ENCODE measurements around the gene TRIM14. TPM values are rescaled to one million over a fixed set of nuclear protein-coding genes. Genes with fewer than 3 reads are reported as not detected.
"Not testable (repeated sequence)": the region's sequence is repeated elsewhere in the genome, so short reads cannot be mapped to it uniquely, and the experiment has no call there.

Gene TRIM14
- total RNA-seq, 1 donor from 2014 or later: 12.8 TPM

DNA sequence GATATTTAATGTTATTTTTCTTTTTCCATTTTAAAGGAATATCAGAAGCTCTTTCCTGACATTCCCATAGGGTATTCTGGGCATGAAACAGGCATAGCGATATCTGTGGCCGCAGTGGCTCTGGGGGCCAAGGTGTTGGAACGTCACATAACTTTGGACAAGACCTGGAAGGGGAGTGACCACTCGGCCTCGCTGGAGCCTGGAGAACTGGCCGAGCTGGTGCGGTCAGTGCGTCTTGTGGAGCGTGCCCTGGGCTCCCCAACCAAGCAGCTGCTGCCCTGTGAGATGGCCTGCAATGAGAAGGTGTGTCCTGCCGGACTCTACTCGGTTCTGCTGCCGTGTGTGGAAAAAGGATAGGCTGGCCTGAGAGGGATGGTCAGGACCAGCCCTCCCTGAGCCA lies 38.2 kb downstream of the TRIM14 start:
- Mint-ChIP-seq H3K27ac (no peak overlapping the region), H3K4me1 (peaks cover 3% of the 10 kb centered on the region), H3K9me3 (no peaks in the 10 kb centered on the region), H3K36me3 (ENCODE audit: low read depth) (peaks cover 66% of the 10 kb centered on the region), H3K4me3 (no peak overlapping the region), H3K27me3 (no peaks in the 10 kb centered on the region)
- ChIA-PET POLR2A (no interaction called here), CTCF (no interaction called here)
- DNase-seq (no peak), ATAC-seq (ENCODE audit: low read depth) (no peak)
- TF ChIP-seq, protein P1, sequence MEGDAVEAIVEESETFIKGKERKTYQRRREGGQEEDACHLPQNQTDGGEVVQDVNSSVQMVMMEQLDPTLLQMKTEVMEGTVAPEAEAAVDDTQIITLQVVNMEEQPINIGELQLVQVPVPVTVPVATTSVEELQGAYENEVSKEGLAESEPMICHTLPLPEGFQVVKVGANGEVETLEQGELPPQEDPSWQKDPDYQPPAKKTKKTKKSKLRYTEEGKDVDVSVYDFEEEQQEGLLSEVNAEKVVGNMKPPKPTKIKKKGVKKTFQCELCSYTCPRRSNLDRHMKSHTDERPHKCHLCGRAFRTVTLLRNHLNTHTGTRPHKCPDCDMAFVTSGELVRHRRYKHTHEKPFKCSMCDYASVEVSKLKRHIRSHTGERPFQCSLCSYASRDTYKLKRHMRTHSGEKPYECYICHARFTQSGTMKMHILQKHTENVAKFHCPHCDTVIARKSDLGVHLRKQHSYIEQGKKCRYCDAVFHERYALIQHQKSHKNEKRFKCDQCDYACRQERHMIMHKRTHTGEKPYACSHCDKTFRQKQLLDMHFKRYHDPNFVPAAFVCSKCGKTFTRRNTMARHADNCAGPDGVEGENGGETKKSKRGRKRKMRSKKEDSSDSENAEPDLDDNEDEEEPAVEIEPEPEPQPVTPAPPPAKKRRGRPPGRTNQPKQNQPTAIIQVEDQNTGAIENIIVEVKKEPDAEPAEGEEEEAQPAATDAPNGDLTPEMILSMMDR (IDR thresholded peaks at IDR 0.05): no peak
- intact Hi-C loops (cut with micrococcal nuclease): no loop called here

DNA sequence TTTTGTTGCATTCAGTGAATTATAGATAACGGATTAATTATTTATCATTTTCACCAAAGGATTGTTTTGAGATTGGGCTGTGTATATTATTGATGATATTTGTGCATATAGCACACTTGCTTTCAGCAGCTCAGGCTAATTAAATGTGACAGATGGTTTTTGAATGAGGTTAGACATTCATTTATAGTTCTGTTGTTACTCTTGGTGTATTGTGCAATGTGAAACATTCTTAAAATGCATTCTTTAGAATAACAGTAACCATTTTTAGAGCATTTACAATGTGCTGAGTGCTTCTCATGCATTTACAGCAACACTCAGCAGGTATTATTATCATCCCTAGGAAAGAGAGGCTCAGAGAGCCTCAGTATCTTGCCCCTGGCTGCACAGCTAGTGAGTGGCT lies 38.7 kb downstream of the TRIM14 start:
- intact Hi-C loops (cut with micrococcal nuclease): no loop called here
- Mint-ChIP-seq H3K4me1 (no peaks in the 10 kb centered on the region), H3K9me3 (no peaks in the 10 kb centered on the region), H3K4me3 (no peak overlapping the region), H3K27me3 (no peaks in the 10 kb centered on the region), H3K36me3 (ENCODE audit: low read depth) (peaks cover 62% of the 10 kb centered on the region), H3K27ac (no peak overlapping the region)
- CTCF ChIA-PET: no interaction called here
- TF ChIP-seq, protein P1 (IDR thresholded peaks at IDR 0.05): no peak
- POLR2A ChIA-PET: no interaction called here
- ATAC-seq (ENCODE audit: low read depth) (no peak), DNase-seq (no peak)

DNA sequence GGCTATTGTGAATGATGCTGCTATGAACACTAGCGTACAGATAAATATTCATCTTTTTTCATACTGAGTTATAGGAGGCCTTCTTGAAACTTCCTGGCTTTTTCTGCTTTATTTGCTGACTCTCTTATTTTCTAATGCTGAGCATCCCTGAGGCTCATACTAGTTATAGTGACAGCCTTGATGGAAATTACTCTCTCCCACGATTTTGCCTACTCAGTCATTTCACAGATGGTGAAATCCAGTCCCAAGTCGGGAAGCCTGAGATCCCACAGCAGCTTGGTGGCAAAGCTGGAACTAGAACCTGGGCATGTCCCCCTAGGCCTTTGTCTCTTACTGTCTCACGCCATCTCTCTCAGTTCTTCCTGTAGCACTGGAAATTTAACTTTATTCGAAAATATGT lies 40.1 kb downstream of the TRIM14 start:
- peaks cover 6% of the 10 kb centered on the region for H3K4me1 Mint-ChIP-seq
- peaks cover 53% of the 10 kb centered on the region for H3K36me3 Mint-ChIP-seq (ENCODE audit: low read depth)
- ChIA-PET POLR2A (interaction anchor here (0.6 kb wide), 1 partner anchor 179 kb away, joined by 11 read pairs; no protein-coding TSS in a partner anchor), CTCF (interaction anchor here (1.3 kb wide), 1 partner anchor 185 kb away, joined by 4 read pairs; no protein-coding TSS in a partner anchor)
- intact Hi-C loops (cut with micrococcal nuclease): no loop called here
- no peak overlapping the region for H3K4me3 Mint-ChIP-seq
- H3K9me3 Mint-ChIP-seq: no peaks in the 10 kb centered on the region
- no peaks in the 10 kb centered on the region for H3K27me3 Mint-ChIP-seq
- no peak overlapping the region for H3K27ac Mint-ChIP-seq
- ATAC-seq (ENCODE audit: low read depth) (no peak), DNase-seq (no peak)
- TF ChIP-seq, protein P1 (IDR thresholded peaks at IDR 0.05): no peak

DNA sequence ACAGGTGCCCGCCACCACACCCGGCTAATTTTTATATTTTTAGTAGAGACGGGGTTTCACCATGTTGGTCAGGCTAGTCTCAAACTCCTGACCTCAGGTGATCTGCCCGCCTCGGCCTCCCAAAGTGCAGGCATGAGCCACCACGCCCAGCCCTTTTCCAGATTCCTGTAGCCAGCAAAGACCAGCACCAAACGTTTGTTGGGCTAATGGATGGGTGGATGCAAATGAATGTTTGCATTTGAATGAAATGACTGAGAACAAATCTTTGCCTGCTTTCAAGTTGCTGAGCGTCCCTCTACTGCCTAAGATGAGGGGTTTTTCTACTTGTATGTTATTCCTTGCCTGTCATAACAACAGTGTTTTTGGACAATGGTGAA lies 42.5 kb downstream of the TRIM14 start:
- POLR2A ChIA-PET: interaction anchor here (1.1 kb wide), 1 partner anchor 20 kb away, joined by 4 read pairs; the partner anchor contains the start of gene NANS
- H3K9me3 Mint-ChIP-seq; ATAC-seq (ENCODE audit: low read depth); DNase-seq; CTCF ChIA-PET; H3K27me3 Mint-ChIP-seq; intact Hi-C loops (cut with micrococcal nuclease); H3K4me1 Mint-ChIP-seq; H3K4me3 Mint-ChIP-seq; H3K27ac Mint-ChIP-seq: not testable (repeated sequence)
- H3K36me3 Mint-ChIP-seq (ENCODE audit: low read depth): peaks cover 32% of the 10 kb centered on the region

DNA sequence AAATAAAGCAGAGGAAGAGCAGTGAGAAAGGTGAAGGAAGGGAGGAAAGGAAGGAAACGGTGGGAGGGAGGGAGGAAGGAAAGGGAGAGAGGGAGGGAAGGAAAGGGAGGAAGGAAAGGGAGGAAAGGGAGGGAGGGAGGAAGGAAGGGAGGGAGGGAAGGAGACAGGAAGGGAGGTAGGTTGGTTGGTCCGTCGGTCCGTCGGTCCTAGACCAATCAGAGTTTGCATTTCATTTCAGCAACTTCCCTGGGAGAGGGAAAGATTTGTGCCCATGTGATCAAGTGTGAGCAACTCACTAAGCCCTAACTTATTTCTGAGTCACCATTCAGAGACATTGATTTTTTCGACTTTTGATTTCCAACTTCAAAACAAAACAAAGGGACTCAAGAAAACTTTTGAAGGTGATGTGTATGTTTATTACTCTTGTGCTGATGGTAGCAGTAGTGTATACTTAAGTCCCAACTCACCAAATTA lies 43.7 kb downstream of the TRIM14 start:
- Mint-ChIP-seq H3K27ac (no peak overlapping the region), H3K4me3 (no peak overlapping the region), H3K9me3 (no peaks in the 10 kb centered on the region), H3K4me1 (peaks cover 6% of the 10 kb centered on the region), H3K27me3 (no peaks in the 10 kb centered on the region), H3K36me3 (ENCODE audit: low read depth) (peaks cover 21% of the 10 kb centered on the region)
- ChIA-PET CTCF (interaction anchor here (0.6 to 2.9 kb wide), 4 partner anchors 114 to 188 kb away, joined by 3 to 26 read pairs (median 3); no protein-coding TSS in a partner anchor), POLR2A (no interaction called here)
- intact Hi-C loops (cut with micrococcal nuclease): no loop called here
- DNase-seq: no peak
- TF ChIP-seq, protein P1 (IDR thresholded peaks at IDR 0.05): no peak
- ATAC-seq (ENCODE audit: low read depth): no peak
